SK-N-MC (cell line): Measurements from ENCODE around the gene TECR.

Experiments used
- EZH2 ChIP-seq: fragments of 200-600 bp; sonication (generic); IDR thresholded peaks from one replicate; pipeline ENCODE4 v1.6.1; 2017; ENCODE audit warnings: antibody characterized with exemption
- FOXP2 ChIP-seq: optimal IDR thresholded peaks from 2 replicates; pipeline ENCODE3; 2011; ENCODE audit warnings: mild to moderate bottlenecking, moderate library complexity; ENCODE audit not compliant: insufficient read depth; ENCODE audit errors: extremely low read length, control extremely low read depth
- POLR2AphosphoS5 ChIP-seq: IDR thresholded peaks from 2 replicates; pipeline ENCODE4 v1.6.1; 2012; ENCODE audit warnings: mild to moderate bottlenecking, low read depth, low read length, borderline replicate concordance

GRCh38 chr19:14566712-14567077 lies 37.3 kb downstream of the TECR start:
- no peak; the same call in 1 of the 2 replicates for TF ChIP-seq POLR2AphosphoS5
- TF ChIP-seq FOXP2, result no peak
- TF ChIP-seq EZH2, result no peak
